NOMO-1 treated with dmso at 0.1 percent for 144 hours (cell line): Measurements from ENCODE around the gene WFIKKN1.
"Not testable (repeated sequence)": the region's sequence is repeated elsewhere in the genome, so short reads cannot be mapped to it uniquely, and the experiment has no call there.

Source experiments
- DNase-seq: peaks from one replicate; lab custom pipeline; 2025; ENCODE audit not compliant: unreplicated experiment; lab: John Stamatoyannopoulos, UW

The WFIKKN1 gene

GRCh38 chr16:595094-595528 is 35.7 kb upstream of the WFIKKN1 start:
- no peak for DNase-seq

- DNase-seq = no peak
These were observed 34.6 kb upstream of the WFIKKN1 start for GRCh38 chr16:595942-596735.

DNA sequence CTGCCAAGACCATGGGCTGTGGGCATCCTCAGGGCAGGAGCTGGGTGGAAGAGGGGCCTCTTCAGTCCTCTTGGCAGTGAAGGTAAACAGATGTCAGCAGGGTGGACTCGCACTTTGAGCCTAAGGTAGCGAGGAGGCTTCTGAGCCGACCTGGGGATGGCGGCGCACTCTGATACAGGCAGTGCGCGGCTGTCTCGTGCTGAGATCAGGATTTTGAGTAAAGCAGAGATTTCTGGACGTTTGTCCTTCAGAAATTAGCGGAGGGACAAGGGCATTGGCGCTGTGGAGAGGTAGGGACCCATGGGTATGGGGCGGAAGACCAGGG is 34.1 kb upstream of the WFIKKN1 start:
- DNase-seq = no peak

- DNase-seq = not testable (repeated sequence)
These were observed 33.1 kb upstream of the WFIKKN1 start for GRCh38 chr16:597655-598054.

- DNase-seq = no peak
These were observed 31.7 kb upstream of the WFIKKN1 start for GRCh38 chr16:598823-599739.

- DNase-seq = no peak
These were observed 30.0 kb upstream of the WFIKKN1 start for GRCh38 chr16:600781-601180.

- DNase-seq = no peak
These were observed 26.9 kb upstream of the WFIKKN1 start for GRCh38 chr16:603933-604332.

- no peak for DNase-seq
These were observed 24.0 kb upstream of the WFIKKN1 start for GRCh38 chr16:606656-607307.

GRCh38 chr16:608019-608418 is 22.8 kb upstream of the WFIKKN1 start:
- no peak for DNase-seq

DNA sequence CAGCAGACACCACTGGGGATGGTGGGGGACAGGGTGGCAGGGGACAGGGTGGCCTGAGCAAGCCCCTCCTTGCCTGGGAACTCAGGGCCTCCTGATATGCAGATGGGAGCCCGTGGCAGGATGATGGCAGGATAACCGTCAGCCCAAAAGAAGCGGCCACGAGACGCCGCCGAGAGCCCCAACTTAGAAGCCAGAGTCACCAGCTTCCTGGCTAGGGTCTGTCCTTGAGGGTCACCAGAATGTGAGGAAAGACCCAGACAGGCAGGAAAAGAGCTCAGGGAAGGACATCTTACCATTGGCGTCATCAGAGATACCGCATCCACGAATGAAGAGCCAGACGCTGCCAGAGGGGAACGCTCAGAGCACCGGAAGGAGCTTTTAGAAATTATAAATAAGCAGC is 21.5 kb upstream of the WFIKKN1 start:
- no peak for DNase-seq

GRCh38 chr16:609984-610383 is 20.8 kb upstream of the WFIKKN1 start:
- DNase-seq = no peak

GRCh38 chr16:610513-611381 is 20.0 kb upstream of the WFIKKN1 start:
- DNase-seq = no peak

- no peak for DNase-seq
These were observed 15.7 kb upstream of the WFIKKN1 start for GRCh38 chr16:615122-615521.

DNA sequence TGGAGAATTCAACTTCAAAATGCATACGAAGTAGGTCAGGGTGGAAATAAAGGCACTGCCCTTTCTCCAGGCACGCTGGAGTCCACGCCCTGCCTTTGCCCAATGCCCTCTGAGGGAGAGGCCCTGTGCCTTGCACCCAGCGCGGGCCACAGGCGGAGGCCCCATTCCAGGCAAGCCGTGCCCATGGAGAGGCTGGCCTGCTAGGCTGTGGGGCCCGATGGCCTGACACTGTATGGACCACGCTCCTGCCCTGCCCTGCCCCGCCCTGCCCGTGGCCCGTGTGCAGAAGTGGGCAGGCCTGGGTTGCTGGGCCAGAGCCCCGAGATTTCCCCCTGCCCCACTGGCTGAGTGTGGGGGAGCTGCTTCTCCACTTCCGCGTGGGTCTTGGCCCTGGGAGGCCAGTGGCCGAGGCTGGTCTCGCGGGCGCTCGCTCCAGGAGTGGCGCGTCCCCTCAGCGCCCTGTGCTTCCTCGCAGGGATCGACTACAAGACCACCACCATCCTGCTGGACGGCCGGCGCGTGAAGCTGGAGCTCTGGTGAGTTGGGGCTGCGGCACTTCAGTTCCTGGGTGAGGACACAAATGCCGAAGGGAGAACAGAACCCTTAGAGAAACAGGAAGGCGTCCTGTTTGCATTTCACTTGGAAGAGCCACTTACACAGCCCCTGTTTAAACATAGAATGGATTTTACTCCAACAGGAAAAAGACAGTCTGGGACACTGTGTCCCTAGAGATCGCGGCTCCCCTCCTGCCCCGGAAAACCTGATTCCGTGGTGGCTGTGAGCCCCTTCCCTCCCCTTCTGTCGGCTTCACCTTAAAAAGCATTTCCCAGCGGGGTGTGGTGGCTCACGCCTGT is 13.8 kb upstream of the WFIKKN1 start:
- no peak for DNase-seq

- no peak for DNase-seq
These were observed 12.9 kb upstream of the WFIKKN1 start for GRCh38 chr16:617855-618254.

- no peak for DNase-seq
These were observed 11.2 kb upstream of the WFIKKN1 start for GRCh38 chr16:619476-620100.

GRCh38 chr16:620700-621525 is 9.9 kb upstream of the WFIKKN1 start:
- DNase-seq = no peak

DNA sequence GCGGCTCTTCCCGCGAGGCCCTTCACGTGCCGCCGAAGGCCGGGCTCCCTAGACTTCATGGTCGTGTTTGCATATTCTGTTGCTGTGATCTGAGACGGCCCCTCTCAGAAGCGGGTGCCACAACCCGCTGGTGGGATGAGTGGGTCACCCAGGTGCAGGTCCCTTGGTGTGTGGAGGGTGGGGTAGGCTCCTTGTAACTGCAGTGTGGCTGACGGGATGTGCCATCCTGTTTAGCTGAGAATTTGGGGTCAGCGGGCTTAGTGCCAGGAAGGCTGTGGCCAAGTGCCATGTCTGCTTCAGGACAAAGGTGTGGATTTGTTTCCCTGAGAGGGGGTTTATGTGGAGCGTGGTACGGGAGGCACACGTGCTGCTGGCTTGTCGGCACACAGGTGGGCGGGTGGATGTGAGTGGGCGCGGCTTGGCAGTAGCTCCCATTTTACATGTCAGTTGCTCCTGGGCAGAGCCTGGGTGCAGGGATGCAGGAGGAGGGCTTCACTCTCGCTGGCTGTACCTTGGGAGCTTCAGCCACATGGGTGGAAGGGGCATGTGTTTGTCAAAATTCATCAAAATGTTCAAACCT is 9.2 kb upstream of the WFIKKN1 start:
- no peak for DNase-seq
